IMR-90 (cell line): Measurements from ENCODE around the gene KLHL20. TPM values are rescaled to one million over a fixed set of nuclear protein-coding genes. Genes with fewer than 3 reads are reported as not detected.
"Not testable (repeated sequence)": the region's sequence is repeated elsewhere in the genome, so short reads cannot be mapped to it uniquely, and the experiment has no call there.

Source experiments
- ATAC-seq: fragments of 200-7000 bp; cut with Tn5 transposase; 2 replicates; pipeline ENCODE4 v1.9.1; 2020; ENCODE audit warnings: low read depth, mild to moderate bottlenecking, moderate library complexity
- BruUV-seq: library from RNA; stranded (reverse); fragments of 400-500 nt; replicated peaks from 2 replicates; lab custom pipeline; 2021; lab: Mats Ljungman, UMichigan
- CTCF ChIA-PET: fragments of 300-600 bp; formaldehyde crosslinking; extraction: SDS; loops from one replicate; lab custom pipeline; 2021; ENCODE audit warnings: antibody characterized with exemption; lab: Yijun Ruan, JAX
- POLR2A ChIA-PET: fragments of 300-600 bp; sonication (Branson Sonifier 250); formaldehyde crosslinking; loops from one replicate; lab custom pipeline; 2022; ENCODE audit warnings: antibody characterized with exemption; ENCODE audit not compliant: unreplicated experiment; lab: Charles Lee
- DNase-seq: peaks from one replicate; pipeline ENCODE4 v3.0.0; 2013
- H2AFZ ChIP-seq: replicated peaks from 2 replicates; pipeline ENCODE3; 2013; ENCODE audit warnings: low read length, mild to moderate bottlenecking; ENCODE audit not compliant: poor library complexity
- H2AK5ac ChIP-seq: 2 replicates; pipeline ENCODE4 v1.6.1; 2013; ENCODE audit warnings: low read depth, low read length, inconsistent platforms
- H2AK9ac ChIP-seq: replicated peaks from 2 replicates; pipeline ENCODE3; 2013; ENCODE audit warnings: mild to moderate bottlenecking, low read depth, low read length, moderate library complexity; ENCODE audit not compliant: poor library complexity
- H2BK120ac ChIP-seq: 2 replicates; pipeline ENCODE4 v1.6.1; 2013; ENCODE audit warnings: low read depth, low read length, inconsistent platforms
- H2BK15ac ChIP-seq: 3 replicates; pipeline ENCODE4 v1.6.1; 2013; ENCODE audit warnings: low read depth, low read length, inconsistent platforms
- H2BK20ac ChIP-seq: 2 replicates; pipeline ENCODE4 v1.6.1; 2013; ENCODE audit warnings: low read depth, mild to moderate bottlenecking, inconsistent platforms, low read length, moderate library complexity
- H2BK5ac ChIP-seq: 2 replicates; pipeline ENCODE4 v1.6.1; 2013; ENCODE audit warnings: mild to moderate bottlenecking, low read depth, low read length, inconsistent platforms; ENCODE audit not compliant: poor library complexity, severe bottlenecking
- H3K14ac ChIP-seq: replicated peaks from 2 replicates; pipeline ENCODE4 v1.6.1; 2013; ENCODE audit warnings: low read depth, low read length, inconsistent platforms
- H3K18ac ChIP-seq: 2 replicates; pipeline ENCODE4 v1.6.1; 2013; ENCODE audit warnings: low read depth, low read length, control low read depth
- H3K23ac ChIP-seq: 2 replicates; pipeline ENCODE4 v1.6.1; 2013; ENCODE audit warnings: low read depth, low read length, inconsistent platforms
- H3K27ac ChIP-seq: 2 replicates; pipeline ENCODE4 v1.5.1; 2013; ENCODE audit warnings: mild to moderate bottlenecking, control low read depth, low read length; ENCODE audit not compliant: insufficient read depth
- H3K27me3 ChIP-seq: 2 replicates; pipeline ENCODE4 v1.6.1; 2013; ENCODE audit warnings: low read length; ENCODE audit not compliant: control insufficient read depth, insufficient read depth
- H3K36me3 ChIP-seq: 2 replicates; pipeline ENCODE4 v1.6.1; 2013; ENCODE audit warnings: low read length, mixed read lengths; ENCODE audit not compliant: control insufficient read depth, insufficient read depth
- H3K4ac ChIP-seq: 2 replicates; pipeline ENCODE4 v1.6.1; 2013; ENCODE audit warnings: low read depth, low read length, inconsistent platforms
- H3K4me1 ChIP-seq: 2 replicates; pipeline ENCODE4 v1.6.1; 2013; ENCODE audit warnings: low read length, mixed read lengths; ENCODE audit not compliant: control insufficient read depth, insufficient read depth
- H3K4me2 ChIP-seq: 2 replicates; pipeline ENCODE4 v1.6.1; 2013; ENCODE audit warnings: low read depth, mild to moderate bottlenecking, control low read depth, low read length, moderate library complexity
- H3K4me3 ChIP-seq: 2 replicates; pipeline ENCODE4 v1.5.1; 2013; ENCODE audit warnings: low read depth, mild to moderate bottlenecking, control low read depth, low read length, moderate library complexity; ENCODE audit not compliant: insufficient read depth
- H3K56ac ChIP-seq: 2 replicates; pipeline ENCODE4 v1.6.1; 2013; ENCODE audit warnings: low read length, inconsistent platforms; ENCODE audit not compliant: insufficient read depth; ENCODE audit errors: extremely low read depth
- H3K79me1 ChIP-seq, 2 experiments: 2 replicates each; pipeline ENCODE4 v1.6.1; 2013; ENCODE audit warnings: low read length in 2 of 2, inconsistent platforms in 1 of 2, low read depth in 1 of 2
- H3K9ac ChIP-seq: 2 replicates; pipeline ENCODE4 v1.6.1; 2013; ENCODE audit warnings: low read depth, low read length, control low read depth
- H3K9me1 ChIP-seq: 2 replicates; pipeline ENCODE4 v1.6.1; 2013; ENCODE audit warnings: low read length, inconsistent platforms; ENCODE audit not compliant: insufficient read depth
- H3K9me3 ChIP-seq: 2 replicates; pipeline ENCODE4 v1.6.1; 2013; ENCODE audit warnings: low read length; ENCODE audit not compliant: control insufficient read depth, insufficient read depth
- H4K20me1 ChIP-seq: 2 replicates; pipeline ENCODE4 v1.6.1; 2013; ENCODE audit warnings: low read length, inconsistent platforms; ENCODE audit not compliant: insufficient read depth
- H4K5ac ChIP-seq: 2 replicates; pipeline ENCODE4 v1.6.1; 2013; ENCODE audit warnings: mild to moderate bottlenecking, low read depth, low read length, control low read depth
- H4K8ac ChIP-seq, 2 experiments: 2 replicates each; pipeline ENCODE4 v1.6.1; 2013; ENCODE audit warnings: low read depth in 2 of 2, low read length in 2 of 2, control low read depth in 1 of 2, inconsistent platforms in 1 of 2
- H4K91ac ChIP-seq: 2 replicates; pipeline ENCODE4 v1.6.1; 2013; ENCODE audit warnings: low read depth, low read length, inconsistent platforms; ENCODE audit not compliant: insufficient read depth
- WGBS, 2 experiments: methylation state at CpG; one replicate each; pipeline versions ENCODE4 v1.1.5 to v1.1.7; 2013; ENCODE audit warnings: missing lambda C conversion rate in 2 of 2; ENCODE audit not compliant: insufficient read length in 1 of 2; ENCODE audit errors: extremely low coverage in 2 of 2; 5-methylcytosine and 5-hydroxymethylcytosine counted together
- dilution Hi-C: fragments of 300-500 bp; cut with HindIII; formaldehyde crosslinking; loops from one replicate; pipeline ENCODE4 v1.14.3; 2018; ENCODE audit warnings: low sequenced_read_pairs; ENCODE audit not compliant: unreplicated experiment
- in situ Hi-C: fragments of 300-500 bp; cut with MboI; formaldehyde crosslinking; loops from 3 replicates; pipeline ENCODE4 v1.14.3; 2019; ENCODE audit warnings: low sequenced_read_pairs, inconsistent platforms, mixed read lengths
- intact Hi-C: fragments of 100-400 bp; cut with micrococcal nuclease; formaldehyde crosslinking; loops from 2 replicates; pipeline ENCODE4 v1.10.0; 2022
- polyA plus RNA-seq, 3 experiments: library from polyadenylated mRNA; depleted of rRNA; stranded (reverse); fragments of >200 nt; gene quantifications; 2 replicates each; pipeline ENCODE4 v1.2.3, GENCODE V29; 2012; ENCODE audit warnings: low replicate concordance in 1 of 3
- total RNA-seq: library from RNA; depleted of rRNA; stranded (reverse); fragments of >200 nt; gene quantifications from 2 replicates; pipeline ENCODE4 v1.2.3, GENCODE V29; 2012

KLHL20 gene
- total and polyA plus RNA-seq, 2 of the 4 experiments (the other 2 are of a cell fraction), result 13.5 to 23.3 TPM

- H2AFZ ChIP-seq, in situ Hi-C loops, ATAC-seq, H3K56ac ChIP-seq, H3K14ac ChIP-seq, CTCF ChIA-PET, H3K4me2 ChIP-seq, H3K79me1 ChIP-seq, H3K4me1 ChIP-seq, DNase-seq, H3K9ac ChIP-seq, H3K36me3 ChIP-seq, H2BK120ac ChIP-seq, H4K8ac ChIP-seq, dilution Hi-C loops, H3K9me1 ChIP-seq, BruUV-seq, H4K91ac ChIP-seq, H3K27me3 ChIP-seq, H3K23ac ChIP-seq, H2BK20ac ChIP-seq, H3K18ac ChIP-seq, H4K20me1 ChIP-seq, H4K5ac ChIP-seq, H2BK15ac ChIP-seq, H3K4me3 ChIP-seq, H2BK5ac ChIP-seq, H2AK9ac ChIP-seq, H3K9me3 ChIP-seq, intact Hi-C loops, H3K4ac ChIP-seq, H3K27ac ChIP-seq, H2AK5ac ChIP-seq: not testable (repeated sequence)
- no CpG with 5 or more reads among the region's 6 CpGs for WGBS, 2 experiments
- POLR2A ChIA-PET, result interaction anchor here (0.6 kb wide), 1 partner anchor 60 kb away, joined by 3 read pairs; no protein-coding TSS in a partner anchor
These were observed 49.5 kb downstream of the KLHL20 start for GRCh38 chr1:173764331-173764730.
